Stimulated activated CD8-positive, alpha-beta memory T cell treated with anti-CD3 and anti-CD28 coated beads, Interleukin-15, amount 100 ng/mL, for 24 hours (primary cell): ENCODE data around the gene IGSF9B.
A peak's percentile ranks its signal among the peaks of the same experiment; 100 is the strongest.
"Not testable (repeated sequence)": the region's sequence is repeated elsewhere in the genome, so short reads cannot be mapped to it uniquely, and the experiment has no call there.

Experiments used
- DNase-seq: peaks from one replicate; pipeline ENCODE4 v3.0.0-alpha.2; 2020; ENCODE audit warnings: low read depth

Gene IGSF9B

DNA sequence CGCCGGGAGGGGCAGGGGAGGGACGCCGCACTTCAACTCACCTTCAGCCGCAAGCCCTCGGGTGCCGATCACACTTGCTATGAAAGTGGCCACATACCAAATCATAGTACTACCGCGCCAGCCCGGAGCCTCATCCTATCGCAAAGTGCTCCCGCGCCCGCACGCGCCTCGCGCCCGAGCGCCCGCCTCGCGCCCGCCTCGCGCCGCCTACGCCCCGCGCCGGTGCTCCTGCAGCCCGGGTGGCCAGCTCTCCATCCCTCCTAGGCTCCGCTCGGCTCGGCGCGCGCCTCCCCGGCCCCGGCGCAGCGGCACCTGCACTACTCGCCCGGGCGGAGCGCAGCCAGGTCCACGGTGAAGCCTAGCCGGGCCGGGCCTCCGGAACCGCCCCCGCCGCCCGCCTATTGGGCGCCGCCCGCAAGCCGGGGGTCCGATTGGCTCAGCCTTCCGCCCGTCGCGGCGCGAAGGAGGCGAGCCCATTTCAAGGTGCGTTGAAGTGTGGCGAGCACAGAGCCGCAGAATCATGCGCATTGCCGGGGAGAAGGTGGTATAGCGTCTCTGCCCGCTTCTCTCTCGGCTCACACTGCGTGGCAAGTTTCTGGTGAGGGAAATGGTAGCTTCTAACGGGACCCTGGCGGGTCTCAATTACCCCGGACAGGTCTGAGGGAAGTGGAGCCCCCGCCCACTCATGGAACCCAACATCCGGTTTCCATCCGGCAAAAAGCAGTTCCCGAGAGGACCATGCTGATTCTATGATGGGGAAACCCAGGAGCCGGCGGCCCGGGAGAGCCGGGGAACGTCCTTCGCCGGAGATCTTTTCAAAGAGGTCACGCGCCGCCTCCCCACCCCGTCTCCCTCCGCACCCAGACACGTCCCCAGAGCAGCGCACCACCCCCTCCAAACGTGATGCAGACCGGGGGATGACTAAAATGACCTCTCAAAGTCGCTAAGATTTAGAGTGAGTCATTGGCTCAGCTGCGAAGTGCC is at the start of gene IGSF9B:
Gene IGSF9B, minus strand, starts transcription at position 319 of the 984 bp plus-strand sequence. Its CDS starts 214 bp downstream, at position 105.
- peak; percentile 75 for DNase-seq

- DNase-seq, result no peak
Observed at GRCh38 chr11:134004496-134005172, 47.9 kb upstream of the IGSF9B start.

DNA sequence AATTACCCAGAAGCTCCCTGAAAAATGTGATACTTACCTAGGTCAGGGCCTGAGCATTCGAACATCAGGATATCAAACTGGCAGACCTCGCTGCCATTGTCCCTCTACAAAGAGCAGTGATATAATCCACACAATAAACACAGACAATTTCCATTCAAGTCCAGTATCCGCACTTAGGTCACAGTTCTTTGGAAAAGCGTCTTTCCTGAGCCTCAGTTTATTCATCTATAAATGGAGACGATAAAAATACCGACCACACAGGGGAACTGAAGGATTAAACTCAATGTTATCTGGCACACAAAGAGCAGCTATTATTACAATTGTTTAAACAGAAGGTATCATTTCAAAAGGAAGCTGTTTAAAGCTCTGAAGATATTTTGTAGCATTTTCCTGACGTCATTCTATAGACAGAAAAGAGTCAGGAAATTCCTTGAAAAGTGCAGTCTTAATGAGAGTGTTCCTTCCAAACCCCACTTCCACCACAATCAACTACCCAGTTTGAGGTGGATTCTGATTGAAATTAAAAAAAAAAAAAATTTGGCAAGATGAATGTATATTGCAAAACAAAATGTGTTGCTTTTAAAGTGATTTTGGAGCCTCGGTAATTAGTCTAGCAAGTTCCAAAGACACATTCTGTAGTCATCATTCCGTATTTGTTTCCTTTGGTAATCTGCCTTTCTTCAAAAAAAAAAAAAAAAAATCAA is 47.2 kb upstream of the IGSF9B start:
- no peak for DNase-seq

GRCh38 chr11:134002819-134003218 is 46.1 kb upstream of the IGSF9B start:
- not testable (repeated sequence) for DNase-seq

DNA sequence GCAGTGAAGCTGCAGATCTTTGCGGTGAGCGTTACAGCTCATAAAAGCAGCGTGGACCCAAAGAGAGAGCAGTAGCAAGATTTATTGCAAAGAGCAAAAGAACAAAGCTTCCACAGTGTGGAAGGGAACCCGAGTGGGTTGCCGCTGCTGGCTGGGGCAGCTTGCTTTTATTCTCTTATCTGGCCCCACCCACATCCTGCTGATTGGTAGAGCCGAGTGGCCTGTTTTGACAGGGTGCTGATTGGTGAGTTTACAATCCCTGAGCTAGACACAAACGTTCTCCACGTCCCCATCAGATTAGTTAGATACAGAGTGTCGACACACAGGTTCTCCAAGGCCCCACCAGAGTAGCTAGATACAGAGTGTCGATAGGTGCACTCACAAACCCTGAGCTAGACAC is 45.6 kb upstream of the IGSF9B start:
- DNase-seq, result not testable (repeated sequence)

- DNase-seq, result no peak
Observed at GRCh38 chr11:134001596-134001995, 44.8 kb upstream of the IGSF9B start.

DNA sequence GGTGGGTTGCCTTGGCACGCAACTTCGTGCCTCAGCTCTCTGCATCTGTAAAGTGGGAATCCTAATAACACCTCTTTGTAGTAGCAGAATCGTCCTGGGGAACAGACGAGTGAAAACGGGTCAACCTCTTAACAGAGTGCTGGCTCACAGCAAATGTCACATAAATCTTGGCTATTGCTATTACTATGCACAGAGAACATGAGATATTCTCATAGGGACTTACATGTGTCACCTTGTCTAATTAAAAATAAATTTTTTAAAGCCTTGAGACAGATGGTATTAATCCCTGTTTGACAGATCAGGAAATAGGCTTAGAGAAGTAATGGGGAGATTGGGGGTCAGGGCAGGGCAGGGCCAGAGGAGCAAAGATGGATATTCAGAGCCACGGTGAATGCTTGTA is 44.3 kb upstream of the IGSF9B start:
- DNase-seq, result no peak

- DNase-seq, result no peak
Observed at GRCh38 chr11:133999355-133999754, 42.6 kb upstream of the IGSF9B start.

DNA sequence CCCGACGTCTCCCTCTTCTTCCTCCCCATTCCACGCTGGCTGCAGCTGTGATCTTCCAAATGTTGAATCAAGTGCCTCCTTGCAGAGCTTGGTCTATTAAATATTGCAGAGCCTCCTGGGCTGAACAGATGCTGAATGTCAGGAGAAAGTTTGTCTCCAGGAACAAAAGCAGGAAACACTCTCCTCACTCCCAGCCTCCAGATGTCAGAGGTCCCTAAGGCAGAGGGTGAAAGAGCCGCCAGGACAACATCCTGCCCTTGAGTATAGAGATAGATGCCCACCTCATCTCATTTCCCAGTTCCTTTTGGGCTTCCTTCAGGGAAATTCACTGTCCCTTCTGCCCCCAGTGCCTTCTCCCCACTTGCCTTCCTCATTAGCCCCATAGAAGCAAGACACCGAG is 40.8 kb upstream of the IGSF9B start:
- no peak for DNase-seq

- no peak for DNase-seq
Observed at GRCh38 chr11:133996671-133997070, 39.9 kb upstream of the IGSF9B start.

DNA sequence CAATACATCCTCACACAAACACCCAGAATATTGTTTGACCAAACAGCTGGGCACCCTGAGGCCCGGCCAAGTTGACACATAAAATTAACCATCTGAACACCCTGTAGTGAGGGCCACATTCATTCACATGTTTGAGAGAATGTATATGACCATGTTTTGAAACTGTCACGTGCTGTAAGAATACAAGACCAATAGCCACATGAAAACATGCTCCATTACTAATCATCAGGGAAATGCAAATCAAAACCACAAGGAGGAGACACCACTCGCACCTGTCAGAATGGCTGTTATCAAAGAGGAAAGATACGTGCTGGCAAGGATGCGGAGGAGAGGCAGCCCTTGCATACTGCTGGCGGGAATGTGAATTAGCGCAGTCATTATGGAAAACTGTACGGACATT is 38.3 kb upstream of the IGSF9B start:
- no peak for DNase-seq

GRCh38 chr11:133993921-133994320 is 37.2 kb upstream of the IGSF9B start:
- no peak for DNase-seq

DNA sequence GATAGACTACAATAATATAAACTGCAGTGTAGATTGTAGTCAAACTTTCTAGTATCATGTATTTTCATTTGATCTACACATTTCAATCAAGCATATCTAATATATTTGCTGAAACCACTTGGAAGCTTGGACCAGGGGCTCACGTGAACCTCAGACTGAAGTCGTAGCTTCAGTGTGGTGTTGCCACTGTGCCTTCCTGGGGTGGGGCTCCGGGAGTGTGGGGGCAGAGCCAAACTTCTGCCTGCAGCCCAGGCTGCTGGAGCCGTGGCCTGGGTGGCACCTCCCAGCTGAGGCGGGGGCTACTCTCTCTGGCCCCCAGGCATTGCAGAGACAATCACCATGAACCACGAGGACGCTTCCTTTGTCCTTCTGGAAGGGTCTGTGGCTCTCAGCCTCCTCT is 36.3 kb upstream of the IGSF9B start:
- DNase-seq, result no peak

DNA sequence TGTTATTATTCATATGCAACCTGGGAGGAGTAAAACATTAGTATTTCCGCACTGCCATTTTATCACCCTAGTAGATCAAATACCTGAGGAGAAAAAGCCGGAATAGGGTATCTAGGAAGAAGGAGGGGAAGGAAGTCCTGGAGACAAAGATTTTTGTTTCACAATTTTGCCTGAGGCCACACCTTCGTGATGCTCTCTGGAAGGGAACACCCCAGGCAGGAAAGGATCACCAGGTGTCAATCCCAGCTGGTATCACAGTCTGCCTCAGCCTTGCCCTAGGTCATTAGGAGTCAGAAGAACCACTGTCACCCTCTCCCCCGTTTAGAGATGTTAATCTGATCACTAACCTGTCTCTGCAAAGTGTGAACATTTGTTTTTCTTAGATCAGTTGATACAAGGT is 35.4 kb upstream of the IGSF9B start:
- no peak for DNase-seq

DNA sequence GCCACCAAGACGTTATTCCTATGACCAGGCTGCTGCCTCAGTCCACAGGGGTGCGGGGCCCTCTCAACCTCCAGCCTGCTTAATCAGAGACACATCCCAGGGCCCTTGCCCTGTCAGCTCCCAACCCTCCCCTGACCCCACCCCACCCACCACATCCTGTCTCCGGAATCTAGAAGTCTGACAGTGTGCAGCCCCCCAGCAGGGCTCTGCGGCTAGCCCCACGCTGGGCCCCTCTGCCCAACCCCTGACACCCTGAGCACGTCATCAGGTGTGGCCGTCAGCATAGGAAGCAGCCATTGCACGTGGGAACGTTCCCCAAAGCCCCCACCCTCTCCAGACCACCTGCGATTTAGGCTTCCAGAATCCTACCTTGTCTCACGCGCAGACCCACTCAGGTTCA is 34.3 kb upstream of the IGSF9B start:
- no peak for DNase-seq

DNA sequence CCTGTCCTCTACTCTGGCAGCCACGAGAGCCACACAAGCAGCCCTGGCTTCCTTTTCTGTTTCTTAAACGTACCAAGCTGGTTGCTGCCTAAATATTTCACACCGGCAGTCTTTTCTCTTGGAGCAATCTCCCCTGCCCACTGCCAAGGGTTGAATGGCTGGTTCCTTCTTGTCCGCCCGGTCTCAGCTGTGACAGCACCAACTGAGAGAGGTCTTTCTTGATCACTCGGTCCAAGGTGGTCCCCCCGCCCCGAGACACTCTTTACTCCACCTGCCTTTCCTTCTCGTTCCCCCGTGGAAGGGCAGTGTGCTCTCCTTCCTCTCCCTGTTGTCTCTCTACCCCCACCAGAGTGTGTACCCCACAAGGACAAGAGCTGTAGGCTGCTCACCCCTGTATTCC is 33.7 kb upstream of the IGSF9B start:
- no peak for DNase-seq

- DNase-seq, result no peak
Observed at GRCh38 chr11:133988686-133989410, 32.1 kb upstream of the IGSF9B start.

DNA sequence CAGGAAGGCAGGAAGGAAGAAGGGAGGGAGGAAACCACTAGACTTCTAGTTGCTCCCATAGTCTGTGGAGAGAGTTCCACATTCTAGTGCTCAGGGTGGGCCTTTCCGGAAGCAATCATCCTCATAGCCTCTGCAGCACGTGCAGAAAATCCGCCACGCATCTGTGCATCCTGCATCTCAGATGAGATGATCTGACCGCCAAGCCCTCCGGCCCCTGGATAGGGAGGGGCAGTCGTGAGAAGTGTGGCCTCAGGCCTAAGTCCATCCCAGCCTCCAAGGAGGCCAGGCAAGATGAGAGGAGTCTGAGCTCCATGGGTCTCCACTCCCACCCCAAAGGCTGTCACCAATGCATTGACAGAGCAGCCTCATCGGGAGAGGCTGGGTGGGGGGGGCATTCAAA is 30.4 kb upstream of the IGSF9B start:
- DNase-seq, result no peak

- DNase-seq, result no peak
Observed at GRCh38 chr11:133985981-133986944, 29.5 kb upstream of the IGSF9B start.

DNA sequence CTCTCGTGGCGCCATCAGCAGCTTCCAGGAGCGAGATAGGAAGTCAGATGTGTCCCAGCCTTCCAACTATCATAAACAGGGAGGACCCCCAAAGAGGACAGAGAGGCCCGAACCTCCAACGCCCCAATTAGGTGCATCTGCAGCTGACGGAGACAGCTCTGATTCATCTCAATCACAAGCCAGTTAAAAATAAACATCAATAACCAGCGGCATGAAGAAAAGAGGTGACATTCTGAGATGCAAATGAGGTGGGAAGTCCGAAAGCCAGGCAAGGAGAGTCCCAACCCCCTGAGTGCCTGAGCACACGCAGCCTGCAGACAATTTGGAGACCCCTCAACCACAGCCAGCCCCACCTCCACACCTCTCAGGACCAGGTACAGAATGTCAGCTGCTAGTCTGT is 28.1 kb upstream of the IGSF9B start:
- no peak for DNase-seq
